Liver (tissue), 9 donors: ENCODE data around the gene NUP153. TPM values are rescaled to one million over a fixed set of nuclear protein-coding genes. Genes with fewer than 3 reads are reported as not detected.

Source experiments
- DNase-seq: peaks from one replicate; pipeline ENCODE4 v3.0.0-alpha.2; 2017; ENCODE audit warnings: low spot score
- H3K27ac ChIP-seq, 2 donors: one replicate each; pipeline ENCODE4 v1.7.0; 2013; ENCODE audit warnings: inconsistent platforms in 2 of 2, low read length in 2 of 2, control low read depth in 1 of 2, low read depth in 1 of 2, mild to moderate bottlenecking in 1 of 2
- H3K27me3 ChIP-seq, 4 donors: one replicate each; pipeline versions ENCODE4 v1.6.1 to v1.7.0; 2013; ENCODE audit warnings: low read length in 3 of 4, inconsistent platforms in 1 of 4, mild to moderate bottlenecking in 1 of 4, moderate library complexity in 1 of 4; ENCODE audit not compliant: control insufficient read depth in 4 of 4, insufficient read depth in 4 of 4
- H3K36me3 ChIP-seq, 4 donors: one replicate each; pipeline versions ENCODE4 v1.6.1 to v1.7.0; 2013; ENCODE audit warnings: low read length in 3 of 4, mild to moderate bottlenecking in 3 of 4, low read depth in 1 of 4, moderate library complexity in 1 of 4; ENCODE audit not compliant: control insufficient read depth in 4 of 4, insufficient read depth in 3 of 4
- H3K4me1 ChIP-seq, 4 donors: one replicate each; pipeline versions ENCODE4 v1.6.1 to v1.7.0; 2013; ENCODE audit warnings: low read length in 3 of 4, mild to moderate bottlenecking in 3 of 4, moderate library complexity in 1 of 4; ENCODE audit not compliant: control insufficient read depth in 4 of 4, insufficient read depth in 4 of 4
- H3K4me3 ChIP-seq, 3 donors: one replicate each; pipeline versions ENCODE4 v1.6.1 to v1.7.0; 2013; ENCODE audit warnings: low read length in 3 of 3, control low read depth in 1 of 3, low read depth in 1 of 3, mild to moderate bottlenecking in 1 of 3
- H3K9ac ChIP-seq, 2 donors: one replicate each; pipeline ENCODE4 v1.7.0; 2013; ENCODE audit warnings: low read length in 2 of 2, mild to moderate bottlenecking in 2 of 2, moderate library complexity in 2 of 2, control low read depth in 1 of 2, low read depth in 1 of 2
- H3K9me3 ChIP-seq, 4 donors: one replicate each; pipeline versions ENCODE4 v1.6.1 to v1.7.0; 2013; ENCODE audit warnings: low read length in 3 of 4; ENCODE audit not compliant: control insufficient read depth in 4 of 4
- EGR1 ChIP-seq, 2 donors: IDR thresholded peaks; 2 replicates each; pipeline ENCODE4 v1.6.1; 2016 to 2018; ENCODE audit warnings: antibody characterized with exemption in 2 of 2, low read depth in 2 of 2
- FOXA2 ChIP-seq: IDR thresholded peaks from 2 replicates; pipeline ENCODE4 v1.6.1; 2016; ENCODE audit warnings: antibody characterized with exemption
- GABPA ChIP-seq, 2 donors: IDR thresholded peaks in 1 of 2; conservative IDR thresholded peaks in 1 of 2; 2 replicates each; pipeline ENCODE4 v1.6.1; 2016; ENCODE audit warnings: antibody characterized with exemption in 2 of 2, mild to moderate bottlenecking in 1 of 2, moderate library complexity in 1 of 2
- HNF4A ChIP-seq, 2 donors: conservative IDR thresholded peaks; 2 replicates each; pipeline ENCODE4 v1.6.1; 2016; ENCODE audit warnings: antibody characterized with exemption in 2 of 2, mild to moderate bottlenecking in 2 of 2
- JUND ChIP-seq, 2 donors: IDR thresholded peaks; 2 replicates each; pipeline ENCODE4 v1.6.1; 2016; ENCODE audit warnings: antibody characterized with exemption in 2 of 2
- MAX ChIP-seq: IDR thresholded peaks from 2 replicates; pipeline ENCODE4 v1.6.1; 2016; ENCODE audit warnings: antibody characterized with exemption
- NR2F2 ChIP-seq: IDR thresholded peaks from 2 replicates; pipeline ENCODE4 v1.6.1; 2016; ENCODE audit warnings: antibody characterized with exemption
- RAD21 ChIP-seq, 2 donors: IDR thresholded peaks; 2 replicates each; pipeline ENCODE4 v1.6.1; 2016; ENCODE audit warnings: antibody characterized with exemption in 2 of 2, mild to moderate bottlenecking in 2 of 2
- REST ChIP-seq: IDR thresholded peaks from 2 replicates; pipeline ENCODE4 v1.6.1; 2016; ENCODE audit warnings: antibody characterized with exemption, mild to moderate bottlenecking
- RXRA ChIP-seq, 2 donors: IDR thresholded peaks; 2 replicates each; pipeline ENCODE4 v1.6.1; 2017 to 2018; ENCODE audit warnings: antibody characterized with exemption in 2 of 2, mild to moderate bottlenecking in 1 of 2
- SP1 ChIP-seq: IDR thresholded peaks from 2 replicates; pipeline ENCODE4 v1.6.1; 2018; ENCODE audit warnings: antibody characterized with exemption, mild to moderate bottlenecking
- TAF1 ChIP-seq: conservative IDR thresholded peaks from 2 replicates; pipeline ENCODE4 v1.6.1; 2016; ENCODE audit warnings: antibody characterized with exemption, mild to moderate bottlenecking
- YY1 ChIP-seq: IDR thresholded peaks from 2 replicates; pipeline ENCODE4 v1.6.1; 2016; ENCODE audit warnings: antibody characterized with exemption, mild to moderate bottlenecking
- ZBTB33 ChIP-seq: IDR thresholded peaks from 2 replicates; pipeline ENCODE4 v1.6.1; 2016; ENCODE audit warnings: antibody characterized with exemption
- WGBS: extraction: QIAGEN DNeasy Blood & Tissue Kit; methylation state at CpG from one replicate; pipeline ENCODE4 v1.1.7; 2013; 5-methylcytosine and 5-hydroxymethylcytosine counted together
- polyA plus RNA-seq, 2 donors: library from polyadenylated mRNA; stranded (reverse) in 1 of 2; unstranded in 1 of 2; fragments of 200-250 nt in 1 of 2; fragments of >200 nt in 1 of 2; fragmentation: Nextera tagmentation in 1 of 2; extraction: Ambion mirVana in 1 of 2; gene quantifications; one replicate each; pipeline versions ENCODE4 v1.2.1 to v1.2.3, GENCODE V29; 2013 to 2015
- total RNA-seq, 2 donors: library from RNA; depleted of rRNA; stranded (reverse); fragments of >200 nt; gene quantifications; one replicate each; pipeline ENCODE4 v1.2.3, GENCODE V29; 2014
- TF ChIP-seq, protein P1 (sequence below): IDR thresholded peaks from 2 replicates; pipeline ENCODE4 v1.6.1; 2016; ENCODE audit warnings: antibody characterized with exemption
- donor health status: healthy.
- donor health status: healthy.
- donor health status: healthy.
- donor health status: healthy.
- donor health status: healthy.

The NUP153 gene
- total and polyA plus RNA-seq, 4 donors: 5.1 to 42.4 (median 14.4) TPM

DNA sequence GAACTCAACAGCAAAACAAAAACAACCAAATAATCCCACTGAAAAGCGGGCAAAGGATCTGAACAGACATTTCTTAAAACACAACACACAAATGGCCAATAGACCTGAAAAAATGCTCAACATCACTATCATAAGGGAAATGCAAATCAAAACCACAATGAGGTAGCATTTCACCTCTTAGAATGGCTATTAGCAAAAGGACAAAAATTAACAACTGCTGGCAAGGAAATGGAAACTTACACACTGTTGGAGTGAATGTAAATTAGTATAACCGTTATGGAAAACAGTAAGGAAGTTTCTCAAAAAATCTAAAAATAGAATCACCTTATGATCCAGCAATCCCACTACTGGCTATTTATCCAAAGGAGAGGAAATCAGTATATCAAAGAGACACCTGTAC, 85.7 kb downstream of the NUP153 start:
- peaks cover 6 to 24% (median 13%) of the 10 kb centered on the region in 4 donors for H3K36me3 ChIP-seq
- no peak overlapping the region for H3K4me3 ChIP-seq
- no peak overlapping the region for H3K27ac ChIP-seq
- no peak overlapping the region for H3K9ac ChIP-seq
- TF ChIP-seq HNF4A (conservative IDR thresholded peaks at IDR 0.05) (no peak), ZBTB33 (no peak), RAD21 (IDR thresholded peaks at IDR 0.05) (no peak), YY1 (no peak), EGR1 (IDR thresholded peaks at IDR 0.05; ENCODE audit: low read depth in 2 of 2) (no peak), JUND (IDR thresholded peaks at IDR 0.05) (no peak), SP1 (no peak), RXRA (IDR thresholded peaks at IDR 0.05) (no peak), GABPA (IDR thresholded peaks at IDR 0.05 in 1 of 2, conservative IDR thresholded peaks at IDR 0.05 in 1 of 2) (no peak), NR2F2 (no peak), FOXA2 (no peak)
- TF ChIP-seq, protein P1, sequence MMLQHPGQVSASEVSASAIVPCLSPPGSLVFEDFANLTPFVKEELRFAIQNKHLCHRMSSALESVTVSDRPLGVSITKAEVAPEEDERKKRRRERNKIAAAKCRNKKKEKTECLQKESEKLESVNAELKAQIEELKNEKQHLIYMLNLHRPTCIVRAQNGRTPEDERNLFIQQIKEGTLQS: no peak
- H3K9me3 ChIP-seq: no peaks in the 10 kb centered on the region
- no peaks in the 10 kb centered on the region for H3K27me3 ChIP-seq
- H3K4me1 ChIP-seq: peaks cover 0 to 2% (median 0%) of the 10 kb centered on the region in 4 donors
- WGBS: 87% methylated on average over 2 of the region's 2 CpGs
- no peak for DNase-seq

DNA sequence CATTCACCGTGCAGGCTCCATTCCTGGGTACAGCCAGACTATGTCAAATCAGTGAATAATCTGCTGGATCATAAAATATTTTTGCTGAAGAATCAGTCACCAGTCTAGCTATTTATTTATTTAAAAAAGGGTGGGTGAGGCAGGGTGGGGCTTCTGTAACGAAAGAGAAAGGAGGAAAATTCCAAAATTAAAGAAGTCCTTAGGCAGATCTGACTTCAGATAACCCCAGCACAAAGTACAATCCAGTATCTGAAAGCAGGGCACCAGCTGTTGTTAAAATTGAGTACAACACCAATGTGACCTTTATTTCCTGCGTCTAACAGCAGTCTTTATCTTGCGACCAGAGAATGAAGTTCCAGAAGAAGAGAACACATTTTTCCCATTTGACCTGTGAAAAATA, 90.9 kb downstream of the NUP153 start:
- Histone ChIP-seq H3K27ac (no peak overlapping the region), H3K9ac (no peak overlapping the region), H3K4me1 (peaks cover 1 to 10% (median 7%) of the 10 kb centered on the region in 4 donors), H3K27me3 (no peaks in the 10 kb centered on the region), H3K36me3 (peaks cover 0 to 8% (median 5%) of the 10 kb centered on the region in 4 donors), H3K9me3 (no peaks in the 10 kb centered on the region), H3K4me3 (no peak overlapping the region)
- no peak for DNase-seq
- 60% methylated on average over 4 of the region's 4 CpGs for WGBS
- TF ChIP-seq JUND (IDR thresholded peaks at IDR 0.05) (no peak), FOXA2 (no peak), TAF1 (no peak), SP1 (no peak), REST (no peak), RXRA (IDR thresholded peaks at IDR 0.05) (no peak), HNF4A (conservative IDR thresholded peaks at IDR 0.05) (no peak), RAD21 (IDR thresholded peaks at IDR 0.05) (no peak), MAX (no peak), ZBTB33 (no peak), NR2F2 (no peak)
